Activated CD4-positive, alpha-beta T cell treated with anti-CD3 and anti-CD28 coated beads for 36 hours (primary cell): ENCODE measurements around the gene SLC22A12. TPM values are rescaled to one million over a fixed set of nuclear protein-coding genes. Genes with fewer than 3 reads are reported as not detected.
"Not testable (repeated sequence)": the region's sequence is repeated elsewhere in the genome, so short reads cannot be mapped to it uniquely, and the experiment has no call there.

ENCODE experiments used
- ATAC-seq: fragments of 200-7000 bp; cut with Tn5 transposase; one replicate; pipeline ENCODE4 v1.10.0; 2021; ENCODE audit warnings: mild to moderate bottlenecking, moderate library complexity
- CTCF ChIA-PET: fragments of 350-600 bp; sonication (Branson Sonifier 250); formaldehyde crosslinking; loops from one replicate; lab custom pipeline; 2021; ENCODE audit warnings: antibody characterized with exemption; lab: Charles Lee
- POLR2A ChIA-PET: fragments of 350-600 bp; sonication (Branson Sonifier 250); formaldehyde crosslinking; loops from one replicate; lab custom pipeline; 2021; ENCODE audit warnings: antibody characterized with exemption, inconsistent platforms; lab: Charles Lee
- DNase-seq: peaks from one replicate; pipeline ENCODE4 v3.0.0-alpha.2; 2020
- H3K27ac Mint-ChIP-seq: one replicate; pipeline ENCODE4 v1.8.0; 2021; ENCODE audit warnings: mixed read lengths
- H3K27me3 Mint-ChIP-seq: one replicate; pipeline ENCODE4 v1.8.0; 2021; ENCODE audit warnings: mixed read lengths
- H3K36me3 Mint-ChIP-seq: one replicate; pipeline ENCODE4 v1.8.0; 2021; ENCODE audit warnings: low read depth, mixed read lengths
- H3K4me1 Mint-ChIP-seq: one replicate; pipeline ENCODE4 v1.8.0; 2021; ENCODE audit warnings: mixed read lengths
- H3K4me3 Mint-ChIP-seq: one replicate; pipeline ENCODE4 v1.8.0; 2021; ENCODE audit warnings: mild to moderate bottlenecking, moderate library complexity, mixed read lengths
- H3K9me3 Mint-ChIP-seq: one replicate; pipeline ENCODE4 v1.8.0; 2021; ENCODE audit warnings: low read depth, mixed read lengths
- intact Hi-C, 2 experiments: fragments of 100-400 bp; cut with DNase I in 1 of 2; cut with micrococcal nuclease in 1 of 2; formaldehyde crosslinking; loops; one replicate each; pipeline versions ENCODE4 v1.14.2 to v1.15.1; 2022 to 2024; cut with DNase I, micrococcal nuclease
- total RNA-seq, 2 experiments: library from RNA; stranded (reverse); gene quantifications; one replicate each; pipeline ENCODE4 v1.2.3, GENCODE V29; 2021

Gene SLC22A12
- total RNA-seq, 2 experiments from 2014 or later: not detected

DNA sequence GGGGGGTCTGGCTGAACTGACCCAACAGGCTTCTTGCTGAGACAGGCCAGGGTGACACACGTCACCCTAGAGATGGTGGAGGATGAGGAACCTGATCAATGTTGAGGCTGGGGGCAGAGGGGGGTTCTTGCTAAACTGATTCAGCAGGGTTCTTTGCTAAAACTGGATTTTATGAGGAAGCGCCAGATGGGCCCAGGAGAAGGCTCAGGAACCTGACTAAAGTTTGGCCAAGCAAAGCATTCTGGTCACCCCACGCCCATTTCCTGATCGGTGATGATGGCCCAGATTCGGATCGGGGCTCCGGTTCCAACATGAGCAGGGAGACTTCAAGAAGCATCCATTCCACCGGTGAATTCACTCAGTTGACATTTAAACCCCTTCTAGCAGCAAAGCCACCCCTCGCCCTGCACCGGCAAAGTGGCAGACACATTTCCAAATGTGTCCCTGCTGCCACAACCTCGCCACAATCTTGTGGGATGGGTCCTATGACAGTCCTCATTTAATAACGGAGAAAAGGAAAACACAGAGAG is 34.2 kb upstream of the SLC22A12 start:
- ChIA-PET POLR2A (no interaction called here), CTCF (interaction anchor here (0.6 kb wide), 1 partner anchor 750 kb away, joined by 3 read pairs; no protein-coding TSS in a partner anchor)
- ATAC-seq: no peak
- intact Hi-C loops: no loop called here
- Mint-ChIP-seq H3K4me1 (no peaks in the 10 kb centered on the region), H3K27ac (no peak overlapping the region), H3K9me3 (no peaks in the 10 kb centered on the region), H3K4me3 (no peak overlapping the region), H3K36me3 (no peaks in the 10 kb centered on the region), H3K27me3 (no peaks in the 10 kb centered on the region)
- no peak for DNase-seq

DNA sequence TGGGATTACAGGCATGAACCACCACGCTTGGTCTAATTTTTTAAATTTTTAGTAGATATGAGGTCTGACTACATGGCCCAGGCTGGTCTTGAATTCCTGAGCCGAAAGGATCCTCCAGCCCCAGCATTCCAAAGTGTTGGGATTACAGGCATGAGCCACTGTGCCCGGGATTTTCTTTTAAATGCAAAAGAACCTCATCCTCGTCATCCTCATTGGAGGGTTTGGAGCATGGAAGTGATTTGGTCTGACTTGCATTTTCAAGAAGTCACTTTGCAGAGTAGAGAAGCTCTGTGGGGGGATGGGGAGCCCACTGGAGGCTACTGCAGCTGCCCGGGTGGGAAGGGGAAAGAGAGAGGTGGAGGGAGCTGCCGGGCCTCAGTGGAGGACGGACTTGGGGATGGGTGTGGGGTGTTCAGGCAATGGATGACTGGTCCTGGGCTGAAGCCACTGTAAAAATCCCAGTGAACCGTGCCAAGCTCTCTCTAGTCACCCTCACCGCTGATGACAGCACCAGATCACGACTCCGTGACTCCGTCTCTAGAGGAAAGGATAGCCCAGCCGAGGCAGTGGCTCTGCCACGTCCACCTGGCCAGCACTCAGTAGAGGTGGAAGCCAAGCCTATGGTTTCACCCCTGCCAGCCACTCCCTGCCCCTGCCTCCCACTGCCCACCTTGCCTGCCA is 32.8 kb upstream of the SLC22A12 start:
- ChIA-PET POLR2A (no interaction called here), CTCF (no interaction called here)
- no peak for DNase-seq
- H3K36me3 Mint-ChIP-seq: no peaks in the 10 kb centered on the region
- no peak overlapping the region for H3K27ac Mint-ChIP-seq
- H3K4me1 Mint-ChIP-seq: no peaks in the 10 kb centered on the region
- H3K27me3 Mint-ChIP-seq: no peaks in the 10 kb centered on the region
- H3K4me3 Mint-ChIP-seq: no peak overlapping the region
- intact Hi-C loops: no loop called here
- ATAC-seq: no peak
- H3K9me3 Mint-ChIP-seq: no peaks in the 10 kb centered on the region

DNA sequence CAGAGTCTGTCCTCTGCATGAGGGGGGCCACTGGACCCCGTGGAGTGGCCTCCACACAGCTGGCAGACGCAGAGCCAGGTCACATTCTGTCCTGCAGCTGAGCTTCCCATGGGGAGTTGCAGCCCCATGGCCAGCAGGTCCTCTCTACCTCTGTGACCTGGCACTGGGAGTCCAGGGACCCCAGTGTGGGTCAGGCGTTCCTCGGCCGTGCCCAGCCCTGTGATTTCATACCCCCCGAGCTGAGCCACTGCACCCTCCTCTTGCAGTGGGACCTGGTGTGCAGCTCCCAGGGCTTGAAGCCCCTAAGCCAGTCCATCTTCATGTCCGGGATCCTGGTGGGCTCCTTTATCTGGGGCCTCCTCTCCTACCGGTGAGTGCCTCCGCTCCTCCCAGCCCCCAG is 32.2 kb upstream of the SLC22A12 start:
- POLR2A ChIA-PET: no interaction called here
- H3K4me3 Mint-ChIP-seq: no peak overlapping the region
- intact Hi-C loops: no loop called here
- DNase-seq (no peak), ATAC-seq (no peak)
- no peaks in the 10 kb centered on the region for H3K9me3 Mint-ChIP-seq
- no peaks in the 10 kb centered on the region for H3K27me3 Mint-ChIP-seq
- no peak overlapping the region for H3K27ac Mint-ChIP-seq
- H3K36me3 Mint-ChIP-seq: no peaks in the 10 kb centered on the region
- CTCF ChIA-PET: no interaction called here
- no peaks in the 10 kb centered on the region for H3K4me1 Mint-ChIP-seq

DNA sequence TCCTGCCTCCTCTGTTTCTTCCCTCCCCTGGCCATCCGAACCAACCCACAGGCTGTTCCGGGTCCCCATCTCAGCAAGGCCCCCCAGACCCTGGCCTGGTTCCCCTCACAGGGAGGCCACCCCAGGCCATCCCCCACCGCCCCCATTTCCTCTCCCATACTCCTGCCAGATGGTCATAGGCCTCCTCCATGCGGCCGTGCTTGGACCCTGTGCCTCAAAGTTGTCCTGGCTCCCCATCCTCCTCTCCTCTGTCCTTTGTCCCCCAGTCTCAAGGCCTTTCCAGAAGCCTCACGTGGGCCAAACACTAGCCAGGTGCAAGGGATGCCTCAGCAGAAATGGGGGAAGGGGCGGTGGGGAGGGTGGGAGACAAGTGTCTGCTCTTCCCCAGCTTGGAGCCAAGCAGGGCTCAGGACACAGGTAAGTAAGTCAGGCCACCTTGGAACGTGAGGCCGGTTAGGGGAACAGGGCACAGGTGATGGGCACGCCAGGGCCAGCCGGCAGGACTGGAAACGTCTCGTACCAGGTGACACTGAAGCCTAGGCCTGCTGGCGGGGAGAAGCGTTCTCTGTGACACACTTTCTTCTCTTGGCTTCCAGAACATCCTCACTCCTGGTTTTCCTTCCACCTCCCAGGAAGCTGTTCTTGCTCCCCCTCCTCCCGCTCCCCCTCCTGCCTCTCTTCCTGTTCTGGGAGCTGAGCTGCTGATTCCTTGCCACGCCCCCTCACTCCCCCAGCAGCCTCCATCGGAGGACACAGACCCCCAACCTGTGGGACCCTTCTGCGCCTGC is 31.5 kb upstream of the SLC22A12 start:
- CTCF ChIA-PET: no interaction called here
- intact Hi-C loops: no loop called here
- Mint-ChIP-seq H3K27me3 (no peaks in the 10 kb centered on the region), H3K27ac (no peak overlapping the region), H3K4me3 (no peak overlapping the region), H3K4me1 (no peaks in the 10 kb centered on the region), H3K9me3 (no peaks in the 10 kb centered on the region), H3K36me3 (no peaks in the 10 kb centered on the region)
- ATAC-seq (no peak), DNase-seq (no peak)
- POLR2A ChIA-PET: no interaction called here

DNA sequence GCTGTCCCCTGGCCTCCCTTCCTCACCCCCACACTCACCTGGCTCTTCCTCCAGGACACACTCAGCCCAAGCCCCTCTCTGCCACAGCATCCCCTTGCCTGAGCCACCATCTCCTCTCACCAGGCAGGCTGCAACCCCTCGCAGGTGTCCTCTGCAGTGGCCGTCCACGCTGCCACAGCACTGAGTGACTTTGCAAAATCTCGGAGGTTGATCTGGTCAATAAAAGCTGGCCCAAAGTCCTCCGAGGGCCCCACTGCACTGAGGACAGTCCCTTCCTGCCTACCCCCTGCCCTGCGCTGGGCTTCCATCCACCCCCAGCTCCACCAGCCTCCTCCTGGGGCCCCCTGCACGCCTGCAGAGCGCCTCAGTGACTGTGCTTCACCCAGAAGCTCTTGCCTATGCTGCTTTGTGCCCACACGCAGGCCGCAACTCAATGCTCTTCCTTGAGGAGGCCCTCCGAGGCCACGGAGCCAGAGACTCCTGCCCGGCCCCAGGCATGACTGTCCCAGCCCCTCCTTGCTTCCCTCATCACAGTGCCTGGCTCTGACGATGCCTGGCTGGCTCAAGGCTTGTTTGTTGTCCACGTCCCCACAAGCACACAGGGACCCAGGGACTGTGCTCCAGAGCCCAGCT is 30.8 kb upstream of the SLC22A12 start:
- ChIA-PET POLR2A (no interaction called here), CTCF (no interaction called here)
- intact Hi-C loops: no loop called here
- no peaks in the 10 kb centered on the region for H3K4me1 Mint-ChIP-seq
- no peak for ATAC-seq
- no peak for DNase-seq
- no peaks in the 10 kb centered on the region for H3K27me3 Mint-ChIP-seq
- no peak overlapping the region for H3K27ac Mint-ChIP-seq
- H3K36me3 Mint-ChIP-seq: no peaks in the 10 kb centered on the region
- no peak overlapping the region for H3K4me3 Mint-ChIP-seq
- H3K9me3 Mint-ChIP-seq: no peaks in the 10 kb centered on the region

DNA sequence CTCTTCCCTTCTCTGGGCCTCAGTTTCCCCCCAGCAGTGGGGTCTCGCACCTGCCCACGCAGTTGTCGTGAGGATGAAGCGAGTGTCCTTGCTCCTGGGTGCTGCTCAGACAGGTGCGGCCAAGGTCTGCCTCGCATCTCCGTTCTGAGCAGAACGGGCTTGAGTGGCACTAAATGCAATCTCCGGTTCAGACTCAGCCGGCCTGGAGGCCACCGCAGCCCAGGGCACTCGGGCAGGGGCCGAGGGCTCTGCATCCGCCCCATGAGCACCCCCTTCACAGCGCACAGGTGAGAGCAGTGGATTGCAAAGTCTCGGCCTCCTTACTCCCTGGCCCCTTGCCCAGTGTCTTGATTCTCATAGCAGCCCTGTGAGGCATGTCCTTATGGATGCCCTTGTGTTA is 30.1 kb upstream of the SLC22A12 start:
- ChIA-PET CTCF (no interaction called here), POLR2A (no interaction called here)
- H3K27ac Mint-ChIP-seq: no peak overlapping the region
- no peaks in the 10 kb centered on the region for H3K4me1 Mint-ChIP-seq
- no peaks in the 10 kb centered on the region for H3K27me3 Mint-ChIP-seq
- H3K4me3 Mint-ChIP-seq: no peak overlapping the region
- no peaks in the 10 kb centered on the region for H3K36me3 Mint-ChIP-seq
- no peak for DNase-seq
- no peak for ATAC-seq
- H3K9me3 Mint-ChIP-seq: no peaks in the 10 kb centered on the region
- intact Hi-C loops: no loop called here

DNA sequence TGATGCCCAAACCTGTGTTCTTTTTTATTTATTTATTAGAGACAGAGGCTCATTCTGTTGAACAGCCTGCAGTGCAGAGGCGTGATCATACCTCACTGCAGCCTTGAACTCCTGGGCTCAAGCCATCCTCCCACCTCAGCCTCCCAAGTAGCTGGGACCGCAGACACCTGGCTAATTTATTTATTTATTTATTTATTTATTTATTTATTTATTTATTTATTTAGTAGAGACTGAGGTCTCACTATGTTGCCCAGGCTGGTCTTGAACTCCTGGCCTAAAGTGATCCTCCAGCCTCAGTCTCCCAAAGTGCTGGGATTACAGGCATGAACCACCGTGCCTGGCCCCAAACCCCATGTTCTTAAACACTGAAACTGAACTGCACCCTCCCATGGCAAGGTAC is 29.6 kb upstream of the SLC22A12 start:
- H3K27ac Mint-ChIP-seq, CTCF ChIA-PET, ATAC-seq: not testable (repeated sequence)

DNA sequence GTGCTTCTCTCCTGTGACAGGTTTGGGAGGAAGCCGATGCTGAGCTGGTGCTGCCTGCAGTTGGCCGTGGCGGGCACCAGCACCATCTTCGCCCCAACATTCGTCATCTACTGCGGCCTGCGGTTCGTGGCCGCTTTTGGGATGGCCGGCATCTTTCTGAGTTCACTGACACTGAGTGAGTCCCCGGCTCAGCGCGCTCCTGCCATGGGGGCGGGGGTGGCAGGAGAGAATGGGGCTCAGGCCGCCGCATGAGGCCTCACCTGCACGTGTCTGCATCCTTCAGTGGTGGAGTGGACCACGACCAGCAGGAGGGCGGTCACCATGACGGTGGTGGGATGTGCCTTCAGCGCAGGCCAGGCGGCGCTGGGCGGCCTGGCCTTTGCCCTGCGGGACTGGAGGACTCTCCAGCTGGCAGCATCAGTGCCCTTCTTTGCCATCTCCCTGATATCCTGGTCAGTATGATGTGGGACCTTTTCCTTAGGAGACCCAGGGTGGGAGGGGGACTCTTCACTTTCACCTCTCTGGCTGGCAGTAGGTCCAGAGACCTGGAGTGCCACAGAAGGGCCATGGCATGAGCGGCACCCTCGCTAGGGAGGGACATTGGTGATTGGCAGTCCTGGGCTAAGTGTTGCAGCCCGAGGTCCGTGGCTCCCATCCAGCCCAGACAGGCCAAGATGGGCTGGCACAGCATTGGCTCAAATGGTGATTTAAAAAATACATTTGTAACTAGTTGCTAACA is 28.9 kb upstream of the SLC22A12 start:
- no peaks in the 10 kb centered on the region for H3K36me3 Mint-ChIP-seq
- H3K4me1 Mint-ChIP-seq: peaks cover 4% of the 10 kb centered on the region
- DNase-seq: no peak
- no peaks in the 10 kb centered on the region for H3K27me3 Mint-ChIP-seq
- ATAC-seq: no peak
- intact Hi-C loops: no loop called here
- H3K4me3 Mint-ChIP-seq: no peak overlapping the region
- H3K27ac Mint-ChIP-seq: no peak overlapping the region
- CTCF ChIA-PET: no interaction called here
- H3K9me3 Mint-ChIP-seq: no peaks in the 10 kb centered on the region
- POLR2A ChIA-PET: no interaction called here

More for the DNA sequence above, 29.6 kb upstream of the SLC22A12 start:
- H3K27me3 Mint-ChIP-seq, intact Hi-C loops, POLR2A ChIA-PET, H3K4me3 Mint-ChIP-seq, H3K36me3 Mint-ChIP-seq, DNase-seq, H3K9me3 Mint-ChIP-seq, H3K4me1 Mint-ChIP-seq: not testable (repeated sequence)

DNA sequence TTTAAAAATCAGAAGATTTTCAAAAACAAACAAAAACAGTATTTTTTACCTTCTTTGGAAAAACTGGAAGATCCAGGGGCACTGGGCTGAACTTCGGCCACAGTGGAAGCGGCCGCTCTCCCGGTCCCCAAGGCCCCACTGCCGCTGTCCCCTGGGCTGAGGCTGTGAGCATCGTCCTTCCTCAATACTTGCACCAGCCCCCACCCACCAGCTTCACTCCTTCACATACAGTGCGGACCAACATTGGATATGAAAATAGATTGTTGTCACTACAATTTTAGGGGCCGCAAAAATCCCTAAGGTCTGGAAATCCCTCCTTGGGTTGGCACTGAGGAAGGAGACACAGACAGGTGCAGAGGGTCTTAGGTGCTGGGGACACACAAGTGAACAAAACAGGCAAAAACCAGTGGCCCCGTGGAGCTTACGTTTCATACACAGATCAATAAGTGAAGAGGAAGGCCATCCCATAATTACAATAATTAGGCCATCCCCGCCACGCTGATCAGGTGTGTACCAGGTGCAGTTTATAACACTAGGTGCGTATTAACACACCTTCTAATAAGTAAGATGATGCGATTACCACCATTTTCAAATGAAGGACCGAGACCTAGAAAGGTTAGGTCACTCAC is 28.2 kb upstream of the SLC22A12 start:
- ATAC-seq (no peak), DNase-seq (no peak)
- Mint-ChIP-seq H3K27ac (no peak overlapping the region), H3K36me3 (no peaks in the 10 kb centered on the region), H3K27me3 (no peaks in the 10 kb centered on the region), H3K4me3 (no peak overlapping the region), H3K4me1 (peaks cover 4% of the 10 kb centered on the region), H3K9me3 (no peaks in the 10 kb centered on the region)
- CTCF ChIA-PET: no interaction called here
- intact Hi-C loops: no loop called here
- POLR2A ChIA-PET: no interaction called here

DNA sequence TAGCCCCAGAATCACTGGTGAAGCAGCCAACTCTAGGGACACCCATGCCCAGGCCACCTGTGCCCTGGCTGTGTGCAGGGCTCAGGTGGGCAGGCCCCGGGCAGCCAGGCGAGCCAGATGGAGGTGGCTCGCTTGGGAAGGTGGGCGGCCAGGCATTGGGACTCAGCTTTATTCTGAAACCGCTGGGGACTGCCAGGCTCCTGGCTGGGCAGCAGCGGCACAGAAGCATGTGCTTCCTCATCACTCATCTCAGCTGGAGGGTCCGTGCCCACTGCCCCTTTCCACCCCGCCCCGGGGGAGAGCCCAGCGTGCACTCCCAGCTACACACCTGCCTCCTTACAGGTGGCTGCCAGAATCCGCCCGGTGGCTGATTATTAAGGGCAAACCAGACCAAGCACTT is 27.1 kb upstream of the SLC22A12 start:
- ChIA-PET POLR2A (no interaction called here), CTCF (interaction anchor here (0.6 kb wide), 1 partner anchor 115 kb away, joined by 4 read pairs; no protein-coding TSS in a partner anchor)
- H3K9me3 Mint-ChIP-seq: no peaks in the 10 kb centered on the region
- no peaks in the 10 kb centered on the region for H3K36me3 Mint-ChIP-seq
- no peaks in the 10 kb centered on the region for H3K27me3 Mint-ChIP-seq
- H3K4me1 Mint-ChIP-seq: peaks cover 4% of the 10 kb centered on the region
- intact Hi-C loops: no loop called here
- no peak for DNase-seq
- H3K27ac Mint-ChIP-seq: no peak overlapping the region
- no peak for ATAC-seq
- no peak overlapping the region for H3K4me3 Mint-ChIP-seq

DNA sequence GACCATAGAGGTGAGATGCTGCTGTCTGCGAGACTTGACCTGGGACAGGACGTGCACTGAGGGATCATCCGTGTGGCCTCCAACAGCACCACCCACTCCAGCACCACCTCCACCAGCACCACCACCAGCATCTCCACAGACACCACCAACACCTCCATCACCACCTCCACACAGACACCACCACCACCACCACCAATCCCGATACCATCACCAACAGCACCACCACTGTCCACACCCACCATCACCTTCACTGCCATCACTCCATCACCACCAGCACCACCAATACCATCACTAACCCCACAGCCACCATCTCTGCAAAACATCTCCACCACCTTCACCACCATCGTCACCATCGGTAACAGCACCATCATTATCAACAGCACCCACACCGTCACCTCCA is 26.6 kb upstream of the SLC22A12 start:
- Mint-ChIP-seq H3K9me3 (no peaks in the 10 kb centered on the region), H3K36me3 (no peaks in the 10 kb centered on the region), H3K27me3 (no peaks in the 10 kb centered on the region), H3K4me1 (peaks cover 4% of the 10 kb centered on the region), H3K27ac (no peak overlapping the region), H3K4me3 (no peak overlapping the region)
- ATAC-seq (no peak), DNase-seq (no peak)
- POLR2A ChIA-PET: no interaction called here
- intact Hi-C loops: no loop called here
- CTCF ChIA-PET: no interaction called here
